ENCODE measurements around the gene PCSK7. TPM values are rescaled to one million over a fixed set of nuclear protein-coding genes. Genes with fewer than 3 reads are reported as not detected.
A peak's percentile ranks its signal among the peaks of the same experiment; 100 is the strongest.
"Not testable (repeated sequence)": the region's sequence is repeated elsewhere in the genome, so short reads cannot be mapped to it uniquely, and the experiment has no call there.

Gene PCSK7
- total and polyA plus RNA-seq, 4 experiments from 2014 or later, result 33.3 to 325 (median 192) TPM

GRCh38 chr11:117187799-117188481 is 43.9 kb downstream of the PCSK7 start:
- Histone ChIP-seq H3K27me3 (ENCODE audit: insufficient read depth, low read length) (no peaks in the 10 kb centered on the region), H3K4me1 (ENCODE audit: insufficient read depth, low read length) (no peaks in the 10 kb centered on the region), H3K4me3 (ENCODE audit: low read length in 2 of 2) (no peak overlapping the region), H3K27ac (ENCODE audit: low read depth, low read length) (no peak overlapping the region), H3K36me3 (ENCODE audit: insufficient read depth, low read length) (peaks cover 8% of the 10 kb centered on the region), H3K9me3 (ENCODE audit: control insufficient read depth in 1 of 2, low read length in 2 of 2) (no peaks in the 10 kb centered on the region)
- Mint-ChIP-seq H3K27me3 (no peaks in the 10 kb centered on the region), H3K4me1 (peaks cover 2 to 10% (median 4%) of the 10 kb centered on the region in 4 donors), H3K27ac (peak overlapping the region in 1 of 7 donors; percentile 60), H3K4me3 (no peak overlapping the region), H3K36me3 (peaks cover 15 to 18% of the 10 kb centered on the region in 2 donors), H3K9me3 (no peaks in the 10 kb centered on the region)
- ChIA-PET CTCF (ENCODE audit: partially characterized antibody) (no interaction called here), POLR2A (ENCODE audit: partially characterized antibody) (no interaction called here)
- no peak for DNase-seq
- intact Hi-C loops (cut with micrococcal nuclease), result no loop called here

GRCh38 chr11:117187428-117187798 is 44.5 kb downstream of the PCSK7 start:
- Histone ChIP-seq H3K27ac (ENCODE audit: low read depth, low read length) (no peak overlapping the region), H3K4me3 (ENCODE audit: low read length in 2 of 2) (no peak overlapping the region), H3K4me1 (ENCODE audit: insufficient read depth, low read length) (no peaks in the 10 kb centered on the region), H3K36me3 (ENCODE audit: insufficient read depth, low read length) (peaks cover 12% of the 10 kb centered on the region), H3K27me3 (ENCODE audit: insufficient read depth, low read length) (no peaks in the 10 kb centered on the region), H3K9me3 (ENCODE audit: control insufficient read depth in 1 of 2, low read length in 2 of 2) (no peaks in the 10 kb centered on the region)
- H3K4me3 Mint-ChIP-seq, result no peak overlapping the region
- POLR2A ChIA-PET (ENCODE audit: partially characterized antibody), result no interaction called here
- H3K27ac Mint-ChIP-seq, result peak overlapping the region in 4 of 7 donors; percentile 27 to 64 (median 52)
- H3K27me3 Mint-ChIP-seq, result no peaks in the 10 kb centered on the region
- no peaks in the 10 kb centered on the region for H3K9me3 Mint-ChIP-seq
- CTCF ChIA-PET (ENCODE audit: partially characterized antibody), result no interaction called here
- intact Hi-C loops (cut with micrococcal nuclease), result no loop called here
- H3K36me3 Mint-ChIP-seq, result peaks cover 15 to 21% of the 10 kb centered on the region in 2 donors
- DNase-seq, result no peak
- peaks cover 2 to 6% (median 5%) of the 10 kb centered on the region in 4 donors for H3K4me1 Mint-ChIP-seq

GRCh38 chr11:117187007-117187406 is 44.9 kb downstream of the PCSK7 start:
- intact Hi-C loops (cut with micrococcal nuclease), result no loop called here
- H3K4me3 ChIP-seq (ENCODE audit: low read length in 2 of 2), result no peak overlapping the region
- ChIA-PET CTCF (ENCODE audit: partially characterized antibody) (no interaction called here), POLR2A (ENCODE audit: partially characterized antibody) (no interaction called here)
- peaks cover 2 to 6% (median 5%) of the 10 kb centered on the region in 4 donors for H3K4me1 Mint-ChIP-seq
- no peaks in the 10 kb centered on the region for H3K9me3 ChIP-seq (ENCODE audit: control insufficient read depth in 1 of 2, low read length in 2 of 2)
- DNase-seq, result no peak
- no peaks in the 10 kb centered on the region for H3K27me3 ChIP-seq (ENCODE audit: insufficient read depth, low read length)
- peaks cover 15 to 20% of the 10 kb centered on the region in 2 donors for H3K36me3 Mint-ChIP-seq
- H3K4me1 ChIP-seq (ENCODE audit: insufficient read depth, low read length), result no peaks in the 10 kb centered on the region
- no peak overlapping the region for H3K4me3 Mint-ChIP-seq
- H3K27ac ChIP-seq (ENCODE audit: low read depth, low read length), result no peak overlapping the region
- H3K27me3 Mint-ChIP-seq, result no peaks in the 10 kb centered on the region
- peaks cover 14% of the 10 kb centered on the region for H3K36me3 ChIP-seq (ENCODE audit: insufficient read depth, low read length)
- no peaks in the 10 kb centered on the region for H3K9me3 Mint-ChIP-seq
- peak overlapping the region in 4 of 7 donors; percentile 27 to 64 (median 52) for H3K27ac Mint-ChIP-seq

- H3K9me3 ChIP-seq (ENCODE audit: control insufficient read depth in 1 of 2, low read length in 2 of 2), result no peaks in the 10 kb centered on the region
- ChIA-PET POLR2A (ENCODE audit: partially characterized antibody) (no interaction called here), CTCF (ENCODE audit: partially characterized antibody) (no interaction called here)
- Mint-ChIP-seq H3K27ac (peak overlapping the region in 4 of 7 donors; percentile 11 to 63 (median 18)), H3K4me3 (no peak overlapping the region), H3K36me3 (peaks cover 15 to 17% of the 10 kb centered on the region in 2 donors), H3K4me1 (peaks cover 0 to 6% (median 4%) of the 10 kb centered on the region in 4 donors), H3K27me3 (no peaks in the 10 kb centered on the region), H3K9me3 (no peaks in the 10 kb centered on the region)
- no peak overlapping the region for H3K4me3 ChIP-seq (ENCODE audit: low read length in 2 of 2)
- H3K4me1 ChIP-seq (ENCODE audit: insufficient read depth, low read length), result no peaks in the 10 kb centered on the region
- peaks cover 14% of the 10 kb centered on the region for H3K36me3 ChIP-seq (ENCODE audit: insufficient read depth, low read length)
- DNase-seq, result no peak
- H3K27me3 ChIP-seq (ENCODE audit: insufficient read depth, low read length), result no peaks in the 10 kb centered on the region
- intact Hi-C loops (cut with micrococcal nuclease), result no loop called here
- H3K27ac ChIP-seq (ENCODE audit: low read depth, low read length), result no peak overlapping the region
These were observed 45.5 kb downstream of the PCSK7 start for GRCh38 chr11:117186431-117186761.

- CTCF ChIA-PET (ENCODE audit: partially characterized antibody), result interaction anchor here (0.6 kb wide), 1 partner anchor 297 kb away, joined by 3 read pairs; no protein-coding TSS in a partner anchor
- intact Hi-C loops (cut with micrococcal nuclease), result no loop called here
- no peak overlapping the region for H3K27ac ChIP-seq (ENCODE audit: low read depth, low read length)
These were observed 46.0 kb downstream of the PCSK7 start for GRCh38 chr11:117185736-117186430.

GRCh38 chr11:117183724-117184349 is 48.0 kb downstream of the PCSK7 start:
- H3K4me1 Mint-ChIP-seq, result peaks cover 16 to 31% (median 25%) of the 10 kb centered on the region in 4 donors
- H3K4me1 ChIP-seq (ENCODE audit: insufficient read depth, low read length), result peaks cover 21% of the 10 kb centered on the region
- intact Hi-C loops (cut with micrococcal nuclease), result no loop called here

More at GRCh38 chr11:117185736-117186430, 46.0 kb downstream of the PCSK7 start:
- Mint-ChIP-seq H3K4me3 (no peak overlapping the region), H3K4me1 (peaks cover 5 to 12% (median 9%) of the 10 kb centered on the region in 4 donors), H3K27me3 (no peaks in the 10 kb centered on the region), H3K27ac (peak overlapping the region in 6 of 7 donors; percentile 11 to 74 (median 58)), H3K9me3 (no peaks in the 10 kb centered on the region), H3K36me3 (peaks cover 15 to 18% of the 10 kb centered on the region in 2 donors)
- POLR2A ChIA-PET (ENCODE audit: partially characterized antibody), result interaction anchor here (1.2 kb wide), 1 partner anchor 41 kb away, joined by 3 read pairs; no protein-coding TSS in a partner anchor
- no peaks in the 10 kb centered on the region for H3K9me3 ChIP-seq (ENCODE audit: control insufficient read depth in 1 of 2, low read length in 2 of 2)
- no peak for DNase-seq
- H3K36me3 ChIP-seq (ENCODE audit: insufficient read depth, low read length), result peaks cover 14% of the 10 kb centered on the region
- H3K4me3 ChIP-seq (ENCODE audit: low read length in 2 of 2), result no peak overlapping the region
- peaks cover 4% of the 10 kb centered on the region for H3K4me1 ChIP-seq (ENCODE audit: insufficient read depth, low read length)
- H3K27me3 ChIP-seq (ENCODE audit: insufficient read depth, low read length), result no peaks in the 10 kb centered on the region

GRCh38 chr11:117183178-117183577 is 48.7 kb downstream of the PCSK7 start:
- H3K9me3 ChIP-seq (ENCODE audit: control insufficient read depth in 1 of 2, low read length in 2 of 2); H3K36me3 ChIP-seq (ENCODE audit: insufficient read depth, low read length); H3K27ac Mint-ChIP-seq; DNase-seq; H3K27me3 ChIP-seq (ENCODE audit: insufficient read depth, low read length); H3K4me3 Mint-ChIP-seq; H3K27ac ChIP-seq (ENCODE audit: low read depth, low read length); H3K4me3 ChIP-seq (ENCODE audit: low read length in 2 of 2); H3K9me3 Mint-ChIP-seq; intact Hi-C loops (cut with micrococcal nuclease); H3K27me3 Mint-ChIP-seq: not testable (repeated sequence)
- ChIA-PET CTCF (ENCODE audit: partially characterized antibody) (interaction anchor here (0.6 to 3.3 kb wide), 2 partner anchors 10 to 261 kb away, joined by 3 to 12 read pairs; no protein-coding TSS in a partner anchor), POLR2A (ENCODE audit: partially characterized antibody) (interaction anchor here (0.6 to 1.6 kb wide), 2 partner anchors 47 to 395 kb away, joined by 4 read pairs; partner anchors contain the start of gene ZPR1)
- H3K36me3 Mint-ChIP-seq, result peaks cover 10 to 20% of the 10 kb centered on the region in 2 donors
- peaks cover 18 to 38% (median 29%) of the 10 kb centered on the region in 4 donors for H3K4me1 Mint-ChIP-seq
- H3K4me1 ChIP-seq (ENCODE audit: insufficient read depth, low read length), result peaks cover 24% of the 10 kb centered on the region

More at GRCh38 chr11:117183724-117184349, 48.0 kb downstream of the PCSK7 start:
- no peaks in the 10 kb centered on the region for H3K27me3 ChIP-seq (ENCODE audit: insufficient read depth, low read length)
- Mint-ChIP-seq H3K36me3 (peaks cover 10 to 19% of the 10 kb centered on the region in 2 donors), H3K4me3 (no peak overlapping the region), H3K27ac (peak overlapping the region in 3 of 7 donors; percentile 4 to 63 (median 55)), H3K9me3 (no peaks in the 10 kb centered on the region), H3K27me3 (no peaks in the 10 kb centered on the region)
- peaks cover 10% of the 10 kb centered on the region for H3K36me3 ChIP-seq (ENCODE audit: insufficient read depth, low read length)
- CTCF ChIA-PET (ENCODE audit: partially characterized antibody), result interaction anchor here (0.6 to 3.3 kb wide), 3 partner anchors 11 to 262 kb away, joined by 3 to 12 read pairs (median 3); no protein-coding TSS in a partner anchor
- no peak overlapping the region for H3K4me3 ChIP-seq (ENCODE audit: low read length in 2 of 2)
- H3K27ac ChIP-seq (ENCODE audit: low read depth, low read length), result no peak overlapping the region
- DNase-seq, result no peak
- POLR2A ChIA-PET (ENCODE audit: partially characterized antibody), result interaction anchor here (0.6 to 1.6 kb wide), 2 partner anchors 47 to 396 kb away, joined by 4 read pairs; partner anchors contain the start of gene ZPR1
- no peaks in the 10 kb centered on the region for H3K9me3 ChIP-seq (ENCODE audit: control insufficient read depth in 1 of 2, low read length in 2 of 2)

Data from CD4-positive, alpha-beta memory T cell (primary cell).